Smooth muscle cell (in vitro differentiated cells): ENCODE data around the gene KRT38. TPM values are rescaled to one million over a fixed set of nuclear protein-coding genes. Genes with fewer than 3 reads are reported as not detected.

ENCODE experiments used
- DNase-seq: peaks from one replicate; lab custom pipeline; 2025; ENCODE audit not compliant: unreplicated experiment; lab: John Stamatoyannopoulos, UW
- H2AFZ ChIP-seq: fragments of 200-600 bp; sonication (generic); 2 replicates; pipeline ENCODE4 v1.6.0; 2016; ENCODE audit warnings: antibody characterized with exemption, low read depth, mild to moderate bottlenecking
- H3F3A ChIP-seq: fragments of 200-600 bp; sonication (generic); 2 replicates; pipeline ENCODE4 v1.6.0; 2017; ENCODE audit warnings: antibody characterized with exemption, low read depth
- H3K27ac ChIP-seq: fragments of 200-600 bp; sonication (generic); 2 replicates; pipeline ENCODE4 v1.5.1; 2016; ENCODE audit warnings: low read depth, mild to moderate bottlenecking
- H3K27me3 ChIP-seq: fragments of 200-600 bp; sonication (generic); 2 replicates; pipeline ENCODE4 v1.6.1; 2016; ENCODE audit warnings: low read depth, mild to moderate bottlenecking
- H3K36me3 ChIP-seq: fragments of 200-600 bp; sonication (generic); 2 replicates; pipeline ENCODE4 v1.5.1; 2016; ENCODE audit warnings: low read depth
- H3K4me1 ChIP-seq: fragments of 200-600 bp; sonication (generic); 2 replicates; pipeline ENCODE4 v1.5.1; 2016; ENCODE audit warnings: low read depth
- H3K4me2 ChIP-seq: fragments of 200-600 bp; sonication (generic); 2 replicates; pipeline ENCODE4 v1.6.0; 2016; ENCODE audit warnings: mild to moderate bottlenecking
- H3K4me3 ChIP-seq: fragments of 200-600 bp; sonication (generic); 2 replicates; pipeline ENCODE4 v1.5.1; 2016; ENCODE audit warnings: mild to moderate bottlenecking
- H3K79me2 ChIP-seq: fragments of 200-600 bp; sonication (generic); 2 replicates; pipeline ENCODE4 v1.6.0; 2016; ENCODE audit warnings: low read depth, mild to moderate bottlenecking
- H3K9ac ChIP-seq: fragments of 200-600 bp; sonication (generic); 2 replicates; pipeline ENCODE4 v1.6.0; 2016; ENCODE audit warnings: low read depth
- H3K9me3 ChIP-seq: fragments of 200-600 bp; sonication (generic); replicated peaks from 2 replicates; pipeline ENCODE4 v1.5.1; 2016; ENCODE audit warnings: low read depth
- H4K20me1 ChIP-seq: fragments of 200-600 bp; sonication (generic); 2 replicates; pipeline ENCODE4 v1.6.0; 2016; ENCODE audit warnings: low read depth
- WGBS: methylation state at CpG from one replicate; pipeline ENCODE4 v1.1.7; 2016; ENCODE audit warnings: low lambda C conversion rate; 5-methylcytosine and 5-hydroxymethylcytosine counted together
- polyA plus RNA-seq: library from polyadenylated mRNA; unstranded; fragments of >200 nt; fragmentation: Nextera tagmentation; extraction: Ambion mirVana; gene quantifications from 2 replicates; pipeline ENCODE4 v1.2.1, GENCODE V29; 2016
- small RNA-seq: library from RNA; depleted of rRNA; stranded (forward); fragments of <200 nt; gene quantifications from one replicate; pipeline ENCODE3, GENCODE V24; 2014
- total RNA-seq: library from RNA; depleted of rRNA; stranded (reverse); fragments of >200 nt; gene quantifications from 2 replicates; pipeline ENCODE4 v1.2.3, GENCODE V29; 2014
- TF ChIP-seq, protein P1 (sequence below): fragments of 200-600 bp; sonication (generic); IDR thresholded peaks from 2 replicates; pipeline ENCODE4 v1.5.1; 2017; ENCODE audit warnings: borderline replicate concordance, mild to moderate bottlenecking, antibody characterized with exemption; ENCODE audit not compliant: insufficient read depth, poor library complexity, severe bottlenecking

KRT38 gene
- total and polyA plus RNA-seq, 2 experiments from 2014 or later = not detected

DNA sequence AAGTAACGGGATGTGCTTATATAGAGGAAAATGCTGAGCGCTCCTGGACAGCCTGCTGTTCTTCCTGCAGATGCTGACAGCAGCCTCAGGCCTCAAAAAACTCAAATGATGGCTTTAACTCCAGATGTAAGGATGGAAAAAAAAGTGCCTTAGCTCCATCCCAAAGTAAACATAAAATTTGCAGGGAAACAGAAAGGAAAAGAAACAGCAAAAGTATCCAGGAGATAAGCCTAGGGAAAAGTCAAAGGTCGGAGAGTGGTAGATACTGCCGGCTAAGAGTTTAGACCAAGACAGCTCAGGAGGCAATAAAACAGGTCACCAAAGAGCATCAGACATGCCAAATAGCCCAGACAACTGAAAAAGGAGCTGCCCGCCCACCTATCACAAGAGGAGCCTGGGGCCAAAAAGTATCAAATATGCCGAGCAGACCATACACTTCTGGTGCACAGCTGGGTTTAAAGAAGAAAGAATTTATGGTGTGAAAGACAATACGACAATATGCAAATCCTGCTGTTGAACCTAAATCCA, 50.3 kb downstream of the KRT38 start:
- Histone ChIP-seq H3K36me3 (no peaks in the 10 kb centered on the region), H3K27me3 (no peaks in the 10 kb centered on the region), H3K9ac (no peak overlapping the region), H2AFZ (no peak overlapping the region), H4K20me1 (no peaks in the 10 kb centered on the region), H3F3A (no peaks in the 10 kb centered on the region), H3K4me3 (no peak overlapping the region), H3K79me2 (no peaks in the 10 kb centered on the region), H3K4me1 (no peaks in the 10 kb centered on the region), H3K9me3 (no peaks in the 10 kb centered on the region), H3K27ac (no peak overlapping the region), H3K4me2 (no peak overlapping the region)
- WGBS = 58% methylated on average over 7 of the region's 7 CpGs
- DNase-seq = no peak
- TF ChIP-seq, protein P1, sequence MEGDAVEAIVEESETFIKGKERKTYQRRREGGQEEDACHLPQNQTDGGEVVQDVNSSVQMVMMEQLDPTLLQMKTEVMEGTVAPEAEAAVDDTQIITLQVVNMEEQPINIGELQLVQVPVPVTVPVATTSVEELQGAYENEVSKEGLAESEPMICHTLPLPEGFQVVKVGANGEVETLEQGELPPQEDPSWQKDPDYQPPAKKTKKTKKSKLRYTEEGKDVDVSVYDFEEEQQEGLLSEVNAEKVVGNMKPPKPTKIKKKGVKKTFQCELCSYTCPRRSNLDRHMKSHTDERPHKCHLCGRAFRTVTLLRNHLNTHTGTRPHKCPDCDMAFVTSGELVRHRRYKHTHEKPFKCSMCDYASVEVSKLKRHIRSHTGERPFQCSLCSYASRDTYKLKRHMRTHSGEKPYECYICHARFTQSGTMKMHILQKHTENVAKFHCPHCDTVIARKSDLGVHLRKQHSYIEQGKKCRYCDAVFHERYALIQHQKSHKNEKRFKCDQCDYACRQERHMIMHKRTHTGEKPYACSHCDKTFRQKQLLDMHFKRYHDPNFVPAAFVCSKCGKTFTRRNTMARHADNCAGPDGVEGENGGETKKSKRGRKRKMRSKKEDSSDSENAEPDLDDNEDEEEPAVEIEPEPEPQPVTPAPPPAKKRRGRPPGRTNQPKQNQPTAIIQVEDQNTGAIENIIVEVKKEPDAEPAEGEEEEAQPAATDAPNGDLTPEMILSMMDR = no peak

DNA sequence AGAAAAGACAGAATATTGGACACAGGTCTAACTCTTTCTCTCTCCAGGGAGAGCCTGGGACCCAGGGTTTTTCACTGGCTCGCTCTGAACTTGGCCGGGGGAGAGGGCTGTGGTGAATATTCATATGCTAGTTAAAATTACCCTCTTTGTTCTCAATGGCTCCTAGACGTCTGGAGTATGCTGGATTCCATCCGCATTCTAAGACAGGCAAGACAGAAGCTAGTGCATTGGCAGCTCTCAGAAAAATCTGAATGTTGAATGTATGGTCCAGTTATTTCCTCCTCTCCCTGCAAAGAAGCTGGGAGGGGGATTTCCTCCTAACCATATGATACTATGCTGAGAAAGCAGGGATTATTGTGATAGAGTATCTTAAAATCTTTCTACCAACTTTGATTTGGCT, 53.1 kb downstream of the KRT38 start:
- Histone ChIP-seq H3K4me1 (no peaks in the 10 kb centered on the region), H3K79me2 (no peaks in the 10 kb centered on the region), H3K27me3 (no peaks in the 10 kb centered on the region), H3F3A (no peaks in the 10 kb centered on the region), H2AFZ (no peak overlapping the region), H3K9ac (no peak overlapping the region), H3K36me3 (no peaks in the 10 kb centered on the region), H4K20me1 (no peaks in the 10 kb centered on the region), H3K4me3 (no peak overlapping the region), H3K9me3 (no peaks in the 10 kb centered on the region), H3K27ac (no peak overlapping the region), H3K4me2 (no peak overlapping the region)
- TF ChIP-seq, protein P1 = no peak
- DNase-seq = no peak
- 60% methylated on average over 4 of the region's 4 CpGs for WGBS

DNA sequence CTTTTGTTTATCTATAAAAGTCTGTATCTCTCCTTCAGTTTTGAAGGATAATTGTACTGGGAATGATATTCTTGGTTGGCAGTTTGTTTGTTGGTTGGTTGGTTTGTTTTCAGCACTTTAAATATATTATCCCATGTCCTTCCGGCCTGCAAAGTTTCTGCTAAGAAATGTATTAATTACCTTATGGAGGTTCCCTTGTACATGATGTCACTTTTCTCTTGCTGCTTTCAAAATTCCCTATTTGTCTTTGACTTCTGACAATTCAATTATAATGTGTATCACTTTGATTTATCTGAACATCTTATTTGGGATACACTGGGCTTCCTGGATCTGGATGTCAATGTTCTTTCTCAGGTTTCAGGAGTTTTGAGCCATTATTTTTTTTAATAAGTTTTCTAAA, 54.6 kb downstream of the KRT38 start:
- H3F3A ChIP-seq = no peaks in the 10 kb centered on the region
- no peaks in the 10 kb centered on the region for H3K4me1 ChIP-seq
- no peaks in the 10 kb centered on the region for H3K36me3 ChIP-seq
- no peaks in the 10 kb centered on the region for H4K20me1 ChIP-seq
- H3K4me2 ChIP-seq = no peak overlapping the region
- H3K9ac ChIP-seq = no peak overlapping the region
- no peak for DNase-seq
- 100% methylated on average over 1 of the region's 1 CpG for WGBS
- no peaks in the 10 kb centered on the region for H3K27me3 ChIP-seq
- no peaks in the 10 kb centered on the region for H3K9me3 ChIP-seq
- H3K27ac ChIP-seq = no peak overlapping the region
- TF ChIP-seq, protein P1 = no peak
- no peak overlapping the region for H3K4me3 ChIP-seq
- no peak overlapping the region for H2AFZ ChIP-seq
- H3K79me2 ChIP-seq = no peaks in the 10 kb centered on the region

Small RNAs within 50 kb of the gene (small RNA-seq; reads per million reads assigned to genes)
- 0.11 reads per million for gene RNU2-32P

Other genes with a start within 250 kb of the KRT38 start
- gene KRTAP9-2, start 214.3 kb downstream of the KRT38 start, total RNA-seq = not detected in 2 replicates
- not detected in 2 replicates for gene KRTAP9-2, start 214.3 kb downstream of the KRT38 start, polyA plus RNA-seq
- not detected in 2 replicates for gene KRTAP9-3, start 208.5 kb downstream of the KRT38 start, total RNA-seq
- not detected in 2 replicates for gene KRTAP9-3, start 208.5 kb downstream of the KRT38 start, polyA plus RNA-seq
- not detected in 2 replicates for gene KRTAP9-8, start 203.0 kb downstream of the KRT38 start, total RNA-seq
- gene KRTAP9-8, start 203.0 kb downstream of the KRT38 start, polyA plus RNA-seq = not detected in 2 replicates
- gene KRTAP9-4, start 191.3 kb downstream of the KRT38 start, total RNA-seq = not detected in 2 replicates
- not detected in 2 replicates for gene KRTAP9-4, start 191.3 kb downstream of the KRT38 start, polyA plus RNA-seq
- gene KRTAP9-9, start 185.6 kb downstream of the KRT38 start, total RNA-seq = not detected in 2 replicates
- gene KRTAP9-9, start 185.6 kb downstream of the KRT38 start, polyA plus RNA-seq = not detected in 2 replicates
- not detected in 2 replicates for gene KRTAP9-6, start 175.6 kb downstream of the KRT38 start, total RNA-seq
- not detected in 2 replicates for gene KRTAP9-6, start 175.6 kb downstream of the KRT38 start, polyA plus RNA-seq
- not detected in 2 replicates for gene KRTAP9-7, start 165.3 kb downstream of the KRT38 start, total RNA-seq
- not detected in 2 replicates for gene KRTAP9-7, start 165.3 kb downstream of the KRT38 start, polyA plus RNA-seq
- gene KRTAP29-1, start 138.1 kb downstream of the KRT38 start, total RNA-seq = not detected in 2 replicates
- not detected in 2 replicates for gene KRTAP29-1, start 138.1 kb downstream of the KRT38 start, polyA plus RNA-seq
- gene KRTAP16-1, start 131.7 kb downstream of the KRT38 start, total RNA-seq = not detected in 2 replicates
- gene KRTAP16-1, start 131.7 kb downstream of the KRT38 start, polyA plus RNA-seq = not detected in 2 replicates
- gene KRTAP17-1, start 125.3 kb downstream of the KRT38 start, total RNA-seq = not detected in 2 replicates
- not detected in 2 replicates for gene KRTAP17-1, start 125.3 kb downstream of the KRT38 start, polyA plus RNA-seq
- gene KRT33A, start 90.2 kb downstream of the KRT38 start, total RNA-seq = 0.09 TPM in 1 of 2 replicates, not detected in the other
- not detected in 2 replicates for gene KRT33A, start 90.2 kb downstream of the KRT38 start, polyA plus RNA-seq
- gene KRT33B, start 71.2 kb downstream of the KRT38 start, total RNA-seq = 2.3 and 2.7 TPM in 2 replicates
- gene KRT33B, start 71.2 kb downstream of the KRT38 start, polyA plus RNA-seq = 1.1 and 1.8 TPM in 2 replicates
- gene KRT34, start 58.7 kb downstream of the KRT38 start, total RNA-seq = 18.6 and 23.1 TPM in 2 replicates
- gene KRT34, start 58.7 kb downstream of the KRT38 start, polyA plus RNA-seq = 5.3 and 8.5 TPM in 2 replicates
- gene KRT31, start 43.4 kb downstream of the KRT38 start, total RNA-seq = not detected in 2 replicates
- gene KRT31, start 43.4 kb downstream of the KRT38 start, polyA plus RNA-seq = not detected in 2 replicates
- 0.18 and 0.40 TPM in 2 replicates for gene KRT37, start 16.4 kb downstream of the KRT38 start, total RNA-seq
- gene KRT37, start 16.4 kb downstream of the KRT38 start, polyA plus RNA-seq = not detected in 2 replicates
- not detected in 2 replicates for gene KRT32, start 26.4 kb upstream of the KRT38 start, total RNA-seq
- gene KRT32, start 26.4 kb upstream of the KRT38 start, polyA plus RNA-seq = not detected in 2 replicates
- gene KRT35, start 40.2 kb upstream of the KRT38 start, total RNA-seq = not detected in 2 replicates
- gene KRT35, start 40.2 kb upstream of the KRT38 start, polyA plus RNA-seq = not detected in 2 replicates
- gene KRT36, start 48.9 kb upstream of the KRT38 start, total RNA-seq = 0.09 and 1.1 TPM in 2 replicates
- not detected in 2 replicates for gene KRT36, start 48.9 kb upstream of the KRT38 start, polyA plus RNA-seq
- gene KRT13, start 64.6 kb upstream of the KRT38 start, total RNA-seq = 3.7 and 5.2 TPM in 2 replicates
- 1.7 and 3.8 TPM in 2 replicates for gene KRT13, start 64.6 kb upstream of the KRT38 start, polyA plus RNA-seq
- gene KRT15, start 77.9 kb upstream of the KRT38 start, total RNA-seq = 0.49 and 1.7 TPM in 2 replicates
- gene KRT15, start 77.9 kb upstream of the KRT38 start, polyA plus RNA-seq = 0.93 and 1.3 TPM in 2 replicates
- 539 and 722 TPM in 2 replicates for gene KRT19, start 87.3 kb upstream of the KRT38 start, total RNA-seq
- gene KRT19, start 87.3 kb upstream of the KRT38 start, polyA plus RNA-seq = 454 and 1,762 TPM in 2 replicates
- gene KRT9, start 131.1 kb upstream of the KRT38 start, total RNA-seq = 0.22 and 1.3 TPM in 2 replicates
- gene KRT9, start 131.1 kb upstream of the KRT38 start, polyA plus RNA-seq = not detected in 2 replicates
- gene KRT14, start 145.9 kb upstream of the KRT38 start, total RNA-seq = 235 and 348 TPM in 2 replicates
- 193 and 492 TPM in 2 replicates for gene KRT14, start 145.9 kb upstream of the KRT38 start, polyA plus RNA-seq
- 404 and 521 TPM in 2 replicates for gene KRT16, start 171.8 kb upstream of the KRT38 start, total RNA-seq
- gene KRT16, start 171.8 kb upstream of the KRT38 start, polyA plus RNA-seq = 304 and 399 TPM in 2 replicates
- gene KRT17, start 183.6 kb upstream of the KRT38 start, total RNA-seq = 1,301 and 1,591 TPM in 2 replicates
- gene KRT17, start 183.6 kb upstream of the KRT38 start, polyA plus RNA-seq = 869 and 2,544 TPM in 2 replicates
- gene EIF1, start 247.9 kb upstream of the KRT38 start, total RNA-seq = 300 and 360 TPM in 2 replicates
- gene EIF1, start 247.9 kb upstream of the KRT38 start, polyA plus RNA-seq = 1,301 and 1,372 TPM in 2 replicates